Effector memory CD8-positive, alpha-beta T cell (primary cell): ENCODE measurements around the gene RXFP1.

Experiments
- ATAC-seq: fragments of 150-1000 bp; cut with Tn5 transposase; replicated peaks from 2 replicates; pipeline ENCODE4 v1.10.0; 2021; ENCODE audit warnings: mild to moderate bottlenecking, moderate library complexity
- DNase-seq, 3 experiments: peaks; one replicate each; pipeline ENCODE4 v3.0.0; 2021
- H3K27ac Mint-ChIP-seq, 2 donors: one replicate each; pipeline ENCODE4 v1.8.0; 2022; ENCODE audit warnings: mild to moderate bottlenecking in 2 of 2, mixed read lengths in 2 of 2, moderate library complexity in 2 of 2
- H3K27me3 Mint-ChIP-seq, 2 donors: one replicate each; pipeline ENCODE4 v1.8.0; 2022; ENCODE audit warnings: mixed read lengths in 2 of 2
- H3K36me3 Mint-ChIP-seq: one replicate; pipeline ENCODE4 v1.8.0; 2022; ENCODE audit warnings: mild to moderate bottlenecking, moderate library complexity, mixed read lengths; ENCODE audit not compliant: insufficient read depth
- H3K4me1 Mint-ChIP-seq, 2 donors: one replicate each; pipeline ENCODE4 v1.8.0; 2022; ENCODE audit warnings: low read depth in 2 of 2, mixed read lengths in 2 of 2
- H3K4me3 Mint-ChIP-seq, 2 donors: one replicate each; pipeline ENCODE4 v1.8.0; 2022; ENCODE audit warnings: mild to moderate bottlenecking in 2 of 2, mixed read lengths in 2 of 2, moderate library complexity in 2 of 2
- H3K9me3 Mint-ChIP-seq, 2 donors: one replicate each; pipeline ENCODE4 v1.8.0; 2022; ENCODE audit warnings: mixed read lengths in 2 of 2

RXFP1 gene

DNA sequence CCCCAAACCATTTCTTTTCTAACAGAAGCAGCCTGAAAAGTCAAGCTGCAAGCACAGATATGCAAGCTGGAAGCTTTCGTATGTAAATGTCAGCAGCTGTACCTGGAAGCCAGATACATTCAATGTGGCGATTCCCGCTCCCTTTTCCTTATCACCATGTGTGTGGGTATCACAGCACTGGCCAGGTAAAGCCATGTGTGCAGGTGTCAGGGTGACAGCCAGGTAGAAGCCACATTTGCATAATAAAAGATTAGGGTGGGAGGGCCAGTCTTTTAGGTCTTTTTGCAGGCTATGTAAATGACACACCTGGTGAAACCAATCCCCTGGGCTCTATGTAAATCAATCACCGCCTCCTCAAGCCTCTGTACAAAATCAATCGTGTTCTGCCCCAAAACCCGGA is 50.1 kb downstream of the RXFP1 start:
- Mint-ChIP-seq H3K36me3 (no peaks in the 10 kb centered on the region), H3K4me1 (no peaks in the 10 kb centered on the region), H3K27ac (no peak overlapping the region), H3K27me3 (peaks cover 11 to 12% of the 10 kb centered on the region in 2 donors), H3K9me3 (peaks cover 0 to 2% of the 10 kb centered on the region in 2 donors), H3K4me3 (no peak overlapping the region)
- DNase-seq = no peak
- no peak for ATAC-seq

- Mint-ChIP-seq H3K4me1 (no peaks in the 10 kb centered on the region), H3K4me3 (no peak overlapping the region), H3K27ac (no peak overlapping the region), H3K27me3 (peaks cover 11 to 12% of the 10 kb centered on the region in 2 donors), H3K36me3 (no peaks in the 10 kb centered on the region), H3K9me3 (peaks cover 0 to 2% of the 10 kb centered on the region in 2 donors)
- DNase-seq (no peak), ATAC-seq (no peak)
Observed at GRCh38 chr4:158572608-158573007, 50.9 kb downstream of the RXFP1 start.

- ATAC-seq = no peak
- no peaks in the 10 kb centered on the region for H3K36me3 Mint-ChIP-seq
- H3K9me3 Mint-ChIP-seq = no peaks in the 10 kb centered on the region
- H3K27me3 Mint-ChIP-seq = peaks cover 12 to 18% of the 10 kb centered on the region in 2 donors
- DNase-seq = no peak
- no peak overlapping the region for H3K4me3 Mint-ChIP-seq
- H3K27ac Mint-ChIP-seq = no peak overlapping the region
- H3K4me1 Mint-ChIP-seq = no peaks in the 10 kb centered on the region
Observed at GRCh38 chr4:158578476-158578875, 56.8 kb downstream of the RXFP1 start.

GRCh38 chr4:158580064-158580463 is 58.4 kb downstream of the RXFP1 start:
- Mint-ChIP-seq H3K27ac (no peak overlapping the region), H3K27me3 (peaks cover 12 to 18% of the 10 kb centered on the region in 2 donors), H3K36me3 (no peaks in the 10 kb centered on the region), H3K4me1 (no peaks in the 10 kb centered on the region), H3K9me3 (no peaks in the 10 kb centered on the region), H3K4me3 (no peak overlapping the region)
- no peak for ATAC-seq
- no peak for DNase-seq

GRCh38 chr4:158581161-158581560 is 59.5 kb downstream of the RXFP1 start:
- no peaks in the 10 kb centered on the region for H3K9me3 Mint-ChIP-seq
- peaks cover 12 to 18% of the 10 kb centered on the region in 2 donors for H3K27me3 Mint-ChIP-seq
- no peaks in the 10 kb centered on the region for H3K4me1 Mint-ChIP-seq
- no peak overlapping the region for H3K27ac Mint-ChIP-seq
- ATAC-seq (no peak), DNase-seq (no peak)
- H3K4me3 Mint-ChIP-seq = no peak overlapping the region
- no peaks in the 10 kb centered on the region for H3K36me3 Mint-ChIP-seq

GRCh38 chr4:158586881-158587280 is 65.2 kb downstream of the RXFP1 start:
- H3K9me3 Mint-ChIP-seq = no peaks in the 10 kb centered on the region
- no peaks in the 10 kb centered on the region for H3K4me1 Mint-ChIP-seq
- peaks cover 15 to 29% of the 10 kb centered on the region in 2 donors for H3K27me3 Mint-ChIP-seq
- ATAC-seq (no peak), DNase-seq (no peak)
- no peak overlapping the region for H3K27ac Mint-ChIP-seq
- H3K4me3 Mint-ChIP-seq = no peak overlapping the region
- H3K36me3 Mint-ChIP-seq = no peaks in the 10 kb centered on the region

- Mint-ChIP-seq H3K4me3 (no peak overlapping the region), H3K36me3 (no peaks in the 10 kb centered on the region), H3K27ac (no peak overlapping the region), H3K9me3 (no peaks in the 10 kb centered on the region), H3K4me1 (no peaks in the 10 kb centered on the region), H3K27me3 (peaks cover 9 to 18% of the 10 kb centered on the region in 2 donors)
- DNase-seq (no peak), ATAC-seq (no peak)
Observed at GRCh38 chr4:158588285-158588684, 66.6 kb downstream of the RXFP1 start.

DNA sequence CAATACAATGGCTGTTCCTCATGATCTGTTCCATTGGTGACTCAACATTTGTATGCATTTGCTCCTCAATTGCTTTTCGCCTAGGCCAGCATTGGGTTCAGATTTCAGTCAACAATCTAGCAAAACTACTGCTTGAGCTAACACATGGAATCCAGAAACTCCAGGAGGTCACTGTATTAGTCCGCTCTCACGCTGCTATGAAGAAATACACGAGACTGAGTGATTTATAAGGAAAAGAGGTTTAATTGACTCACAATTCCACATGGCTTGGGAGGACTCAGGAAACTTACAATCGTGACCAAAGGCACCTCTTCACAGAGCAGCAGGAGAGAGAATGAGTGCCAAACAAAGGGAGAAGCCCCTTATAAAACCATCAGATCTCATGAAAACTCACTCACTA is 67.1 kb downstream of the RXFP1 start:
- ATAC-seq (no peak), DNase-seq (no peak)
- Mint-ChIP-seq H3K27ac (no peak overlapping the region), H3K27me3 (peaks cover 9 to 18% of the 10 kb centered on the region in 2 donors), H3K4me3 (no peak overlapping the region), H3K36me3 (no peaks in the 10 kb centered on the region), H3K4me1 (no peaks in the 10 kb centered on the region), H3K9me3 (no peaks in the 10 kb centered on the region)

- no peaks in the 10 kb centered on the region for H3K4me1 Mint-ChIP-seq
- H3K9me3 Mint-ChIP-seq = no peaks in the 10 kb centered on the region
- DNase-seq = no peak
- H3K36me3 Mint-ChIP-seq = no peaks in the 10 kb centered on the region
- H3K27ac Mint-ChIP-seq = no peak overlapping the region
- peaks cover 15 to 18% of the 10 kb centered on the region in 2 donors for H3K27me3 Mint-ChIP-seq
- no peak for ATAC-seq
- no peak overlapping the region for H3K4me3 Mint-ChIP-seq
Observed at GRCh38 chr4:158590306-158590705, 68.6 kb downstream of the RXFP1 start.

DNA sequence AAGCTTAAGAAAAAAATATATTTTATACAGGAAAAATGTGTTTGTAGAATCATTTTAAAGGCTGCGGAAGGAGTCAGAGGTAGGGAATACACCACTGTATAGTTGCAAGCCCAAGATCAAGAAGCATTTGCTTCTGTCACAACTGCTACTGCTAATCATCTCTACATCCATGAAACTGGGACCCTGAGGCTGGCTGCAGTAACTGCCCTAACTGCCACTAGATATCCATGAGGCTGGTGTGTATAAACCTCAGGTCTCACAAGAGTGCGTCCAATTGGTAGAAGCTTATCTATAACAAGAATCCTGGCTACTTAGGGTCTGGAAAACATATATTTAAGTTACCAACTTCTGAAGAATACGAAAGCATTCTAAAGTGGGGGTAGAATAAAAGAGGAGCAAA is 69.1 kb downstream of the RXFP1 start:
- Mint-ChIP-seq H3K9me3 (no peaks in the 10 kb centered on the region), H3K4me3 (no peak overlapping the region), H3K4me1 (no peaks in the 10 kb centered on the region), H3K36me3 (no peaks in the 10 kb centered on the region), H3K27me3 (peaks cover 15 to 18% of the 10 kb centered on the region in 2 donors), H3K27ac (no peak overlapping the region)
- ATAC-seq (no peak), DNase-seq (no peak)

GRCh38 chr4:158597879-158598596 is 76.4 kb downstream of the RXFP1 start:
- Mint-ChIP-seq H3K36me3 (no peaks in the 10 kb centered on the region), H3K9me3 (no peaks in the 10 kb centered on the region), H3K27me3 (peaks cover 0 to 18% of the 10 kb centered on the region in 2 donors), H3K27ac (no peak overlapping the region), H3K4me1 (no peaks in the 10 kb centered on the region), H3K4me3 (no peak overlapping the region)
- DNase-seq (no peak), ATAC-seq (no peak)

GRCh38 chr4:158599150-158599549 is 77.5 kb downstream of the RXFP1 start:
- Mint-ChIP-seq H3K9me3 (no peaks in the 10 kb centered on the region), H3K36me3 (no peaks in the 10 kb centered on the region), H3K4me3 (no peak overlapping the region), H3K27me3 (peaks cover 0 to 16% of the 10 kb centered on the region in 2 donors), H3K27ac (no peak overlapping the region), H3K4me1 (no peaks in the 10 kb centered on the region)
- DNase-seq = no peak
- no peak for ATAC-seq

GRCh38 chr4:158599765-158600498 is 78.2 kb downstream of the RXFP1 start:
- peaks cover 0 to 12% of the 10 kb centered on the region in 2 donors for H3K27me3 Mint-ChIP-seq
- DNase-seq (no peak), ATAC-seq (no peak)
- no peaks in the 10 kb centered on the region for H3K9me3 Mint-ChIP-seq
- no peak overlapping the region for H3K27ac Mint-ChIP-seq
- H3K4me1 Mint-ChIP-seq = no peaks in the 10 kb centered on the region
- no peaks in the 10 kb centered on the region for H3K36me3 Mint-ChIP-seq
- no peak overlapping the region for H3K4me3 Mint-ChIP-seq

GRCh38 chr4:158604369-158604768 is 82.7 kb downstream of the RXFP1 start:
- H3K36me3 Mint-ChIP-seq = no peaks in the 10 kb centered on the region
- H3K27ac Mint-ChIP-seq = no peak overlapping the region
- H3K4me3 Mint-ChIP-seq = no peak overlapping the region
- ATAC-seq (no peak), DNase-seq (no peak)
- H3K9me3 Mint-ChIP-seq = no peaks in the 10 kb centered on the region
- H3K27me3 Mint-ChIP-seq = peaks cover 8 to 12% of the 10 kb centered on the region in 2 donors
- H3K4me1 Mint-ChIP-seq = peaks cover 0 to 1% of the 10 kb centered on the region in 2 donors
